Measurements from ENCODE around the gene SUMO2. TPM values are rescaled to one million over a fixed set of nuclear protein-coding genes. Genes with fewer than 3 reads are reported as not detected.

The SUMO2 gene
- total RNA-seq, 3 donors from 2014 or later: 218 to 304 (median 254) TPM

DNA sequence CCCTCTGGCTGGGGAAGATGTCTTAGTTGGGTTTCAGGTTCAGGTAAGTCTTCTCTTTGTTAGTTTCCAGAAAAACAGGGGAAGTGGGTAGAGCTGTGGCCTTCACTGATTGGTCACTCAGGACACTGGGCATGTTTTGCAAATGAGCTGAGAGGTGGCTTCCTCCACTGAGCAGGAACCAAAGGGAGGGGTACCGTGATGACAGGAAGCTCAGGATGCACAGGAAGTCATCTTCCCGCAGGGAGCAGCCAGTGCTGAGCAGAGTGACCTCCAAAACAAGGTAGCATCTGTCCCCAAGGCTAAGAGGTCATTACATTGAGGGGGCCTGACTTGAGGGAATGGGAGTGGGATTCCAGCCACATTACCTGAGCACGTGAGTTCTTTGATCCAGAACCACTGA is 56.8 kb downstream of the SUMO2 start:
- TF ChIP-seq, protein P1, sequence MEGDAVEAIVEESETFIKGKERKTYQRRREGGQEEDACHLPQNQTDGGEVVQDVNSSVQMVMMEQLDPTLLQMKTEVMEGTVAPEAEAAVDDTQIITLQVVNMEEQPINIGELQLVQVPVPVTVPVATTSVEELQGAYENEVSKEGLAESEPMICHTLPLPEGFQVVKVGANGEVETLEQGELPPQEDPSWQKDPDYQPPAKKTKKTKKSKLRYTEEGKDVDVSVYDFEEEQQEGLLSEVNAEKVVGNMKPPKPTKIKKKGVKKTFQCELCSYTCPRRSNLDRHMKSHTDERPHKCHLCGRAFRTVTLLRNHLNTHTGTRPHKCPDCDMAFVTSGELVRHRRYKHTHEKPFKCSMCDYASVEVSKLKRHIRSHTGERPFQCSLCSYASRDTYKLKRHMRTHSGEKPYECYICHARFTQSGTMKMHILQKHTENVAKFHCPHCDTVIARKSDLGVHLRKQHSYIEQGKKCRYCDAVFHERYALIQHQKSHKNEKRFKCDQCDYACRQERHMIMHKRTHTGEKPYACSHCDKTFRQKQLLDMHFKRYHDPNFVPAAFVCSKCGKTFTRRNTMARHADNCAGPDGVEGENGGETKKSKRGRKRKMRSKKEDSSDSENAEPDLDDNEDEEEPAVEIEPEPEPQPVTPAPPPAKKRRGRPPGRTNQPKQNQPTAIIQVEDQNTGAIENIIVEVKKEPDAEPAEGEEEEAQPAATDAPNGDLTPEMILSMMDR (IDR thresholded peaks at IDR 0.05): no peak
- H3K36me3 ChIP-seq (ENCODE audit: low read depth): no peaks in the 10 kb centered on the region
- H3K4me1 ChIP-seq (ENCODE audit: low read depth): peaks cover 56% of the 10 kb centered on the region
- no peak for DNase-seq
- intact Hi-C loops (cut with DNase I, micrococcal nuclease): no loop called here
- ATAC-seq: no peak
- H3K4me3 ChIP-seq: no peak overlapping the region
- H3K9me3 ChIP-seq: no peaks in the 10 kb centered on the region

DNA sequence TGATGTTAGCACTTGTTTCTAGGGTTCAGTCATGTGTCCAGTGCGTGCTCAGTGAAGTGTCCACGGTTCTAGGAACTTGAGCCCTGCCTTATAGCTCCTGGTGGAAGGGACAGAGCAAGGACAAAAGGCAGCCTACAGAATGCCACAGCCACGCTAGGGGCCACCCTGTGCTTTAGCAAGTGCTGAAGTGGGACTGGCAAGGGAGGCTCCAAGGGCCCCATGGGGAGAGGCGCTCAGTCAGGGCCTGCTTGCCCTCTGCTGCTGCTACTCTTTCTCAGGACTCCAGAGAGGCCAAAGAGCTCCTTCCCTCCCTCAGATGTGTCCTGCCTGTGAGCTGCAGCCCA is 58.0 kb downstream of the SUMO2 start:
- H3K9me3 ChIP-seq: no peaks in the 10 kb centered on the region
- H3K4me1 ChIP-seq (ENCODE audit: low read depth): peaks cover 52% of the 10 kb centered on the region
- ATAC-seq: peak; percentile 13
- H3K36me3 ChIP-seq (ENCODE audit: low read depth): no peaks in the 10 kb centered on the region
- no peak overlapping the region for H3K4me3 ChIP-seq
- TF ChIP-seq, protein P1 (IDR thresholded peaks at IDR 0.05): no peak
- intact Hi-C loops (cut with DNase I, micrococcal nuclease): no loop called here
- DNase-seq: peak in 2 of 3 donors; percentile 29 to 49

DNA sequence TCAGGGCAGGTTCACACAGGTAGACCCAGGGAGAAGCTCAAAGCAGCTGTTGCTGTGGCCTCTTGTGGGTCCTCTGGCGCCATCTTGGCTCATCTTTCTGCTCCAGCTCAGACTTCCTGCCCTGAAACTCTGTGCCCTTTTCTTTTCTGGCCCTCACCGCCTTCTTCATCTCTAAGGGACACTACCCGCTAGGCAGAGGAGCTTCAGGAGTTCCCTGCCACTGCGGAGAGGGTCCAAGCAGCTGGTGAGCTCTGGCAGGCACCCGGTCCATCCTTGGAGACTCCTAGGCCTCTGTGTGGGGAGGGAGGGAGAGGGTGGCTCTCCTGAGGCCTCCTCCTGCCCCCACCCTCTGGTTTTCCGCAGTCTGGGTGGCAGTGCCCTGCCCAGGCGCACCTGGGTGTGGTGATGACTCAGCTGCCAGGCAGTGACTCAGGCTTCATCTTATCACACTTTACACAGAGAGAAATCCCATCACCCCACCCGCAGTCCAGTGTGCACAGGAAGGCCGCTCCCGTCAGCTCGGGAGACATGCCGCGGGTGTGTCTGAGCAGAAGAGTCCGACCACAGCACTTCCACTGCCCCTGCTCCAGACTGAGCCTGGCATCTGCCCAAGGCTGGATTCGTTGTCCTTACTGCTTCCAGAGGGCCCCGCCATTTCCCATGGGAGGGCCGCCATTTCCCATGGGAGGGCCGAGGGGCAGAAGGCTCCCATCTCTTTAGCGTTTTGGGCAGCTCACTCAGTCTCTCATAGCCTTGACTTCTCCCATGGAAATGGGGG is 58.5 kb downstream of the SUMO2 start:
- Histone ChIP-seq H3K9me3 (no peaks in the 10 kb centered on the region), H3K4me3 (no peak overlapping the region), H3K4me1 (ENCODE audit: low read depth) (peaks cover 53% of the 10 kb centered on the region), H3K36me3 (ENCODE audit: low read depth) (no peaks in the 10 kb centered on the region)
- intact Hi-C loops (cut with DNase I, micrococcal nuclease): no loop called here
- ATAC-seq (peak; percentile 92), DNase-seq (peak; percentile 93 to 97 (median 95))
- TF ChIP-seq, protein P1 (IDR thresholded peaks at IDR 0.05): no peak

DNA sequence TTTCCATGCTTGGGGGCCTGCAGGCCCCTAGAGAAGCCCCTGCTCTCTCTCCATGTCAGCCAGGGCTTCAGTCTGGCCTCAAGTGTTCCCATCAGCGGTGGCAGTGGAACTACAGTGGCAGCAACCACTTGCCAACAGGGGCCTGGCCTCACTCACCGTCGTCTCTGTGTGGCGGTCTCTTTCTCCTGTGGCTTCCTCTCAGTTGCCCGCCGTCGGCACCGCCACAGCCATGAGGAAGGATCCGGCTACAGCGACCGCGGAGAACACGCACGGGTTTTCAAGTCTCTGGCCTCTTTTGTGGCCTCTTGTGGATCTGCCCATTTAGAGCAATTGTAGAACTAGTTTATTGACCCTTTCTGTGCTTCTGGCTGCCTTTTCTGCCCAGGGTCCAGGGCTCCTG is 64.5 kb downstream of the SUMO2 start:
- intact Hi-C loops (cut with DNase I, micrococcal nuclease): loop anchor here in 1 of 2 donors (10.0 kb wide), 1 partner anchor 56 kb away; no protein-coding TSS in a partner anchor
- Histone ChIP-seq H3K4me1 (ENCODE audit: low read depth) (peaks cover 42% of the 10 kb centered on the region), H3K9me3 (no peaks in the 10 kb centered on the region), H3K4me3 (no peak overlapping the region), H3K36me3 (ENCODE audit: low read depth) (no peaks in the 10 kb centered on the region)
- TF ChIP-seq, protein P1 (IDR thresholded peaks at IDR 0.05): no peak
- ATAC-seq (no peak), DNase-seq (no peak)

DNA sequence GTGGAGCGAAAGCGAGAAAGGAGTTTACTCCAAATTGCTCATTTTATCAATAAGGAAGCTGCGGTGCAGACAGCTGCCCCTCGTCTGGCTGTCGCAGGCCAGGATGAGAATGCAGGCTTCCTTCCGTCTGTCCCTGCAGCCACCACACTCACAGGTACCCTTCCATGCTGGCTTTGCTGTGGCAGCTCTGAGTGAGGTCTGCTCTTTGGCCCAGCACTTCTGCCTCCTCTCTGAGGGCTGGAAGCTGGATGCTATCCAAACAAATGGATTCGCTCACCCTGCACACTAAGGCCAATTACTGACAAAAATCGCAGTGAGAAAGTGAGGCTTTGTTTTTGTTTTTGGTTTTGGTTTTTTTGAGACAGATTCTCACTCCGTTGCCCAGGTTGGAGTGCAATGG is 66.0 kb downstream of the SUMO2 start:
- no peaks in the 10 kb centered on the region for H3K9me3 ChIP-seq
- DNase-seq: no peak
- TF ChIP-seq, protein P1 (IDR thresholded peaks at IDR 0.05): no peak
- H3K4me1 ChIP-seq (ENCODE audit: low read depth): peaks cover 40% of the 10 kb centered on the region
- no peak for ATAC-seq
- intact Hi-C loops (cut with DNase I, micrococcal nuclease): loop anchor here in 1 of 2 donors (10.0 kb wide), 1 partner anchor 58 kb away; no protein-coding TSS in a partner anchor
- no peak overlapping the region for H3K4me3 ChIP-seq
- no peaks in the 10 kb centered on the region for H3K36me3 ChIP-seq (ENCODE audit: low read depth)

Other genes starting within 250 kb of the SUMO2 start
- 1 to 10 TPM in 2 of 3 donors, under 1 TPM in 1; 0.38 to 2.8 (median 1.5) TPM for gene OTOP3, start 247.1 kb downstream of the SUMO2 start, total RNA-seq
- 10 to 100 TPM; 29.9 to 56.9 (median 47.4) TPM for gene HID1, start 210.2 kb downstream of the SUMO2 start, total RNA-seq
- 10 to 100 TPM in 1 of 3 donors, 1 to 10 TPM in 2; 2.2 to 14.0 (median 3.1) TPM for gene CDR2L, start 195.3 kb downstream of the SUMO2 start, total RNA-seq
- gene MRPL58, start 170.3 kb downstream of the SUMO2 start, total RNA-seq: 10 to 100 TPM; 24.7 to 32.9 (median 25.4) TPM
- 100 to 1,000 TPM; 292 to 362 (median 338) TPM for gene ATP5PD, start 136.0 kb downstream of the SUMO2 start, total RNA-seq
- gene KCTD2, start 135.7 kb downstream of the SUMO2 start, total RNA-seq: 10 to 100 TPM; 19.1 to 30.0 (median 21.2) TPM
- 10 to 100 TPM; 18.2 to 58.8 (median 26.4) TPM for gene SLC16A5, start 95.0 kb downstream of the SUMO2 start, total RNA-seq
- gene ARMC7, start 73.0 kb downstream of the SUMO2 start, total RNA-seq: 10 to 100 TPM; 16.7 to 24.3 (median 18.3) TPM
- 10 to 100 TPM; 57.2 to 97.6 (median 75.4) TPM for gene NT5C, start 51.2 kb downstream of the SUMO2 start, total RNA-seq
- gene JPT1, start 28.4 kb downstream of the SUMO2 start, total RNA-seq: 100 to 1,000 TPM; 105 to 314 (median 209) TPM
- gene NUP85, start 22.7 kb upstream of the SUMO2 start, total RNA-seq: 10 to 100 TPM; 48.4 to 63.4 (median 62.2) TPM
- gene GGA3, start 78.6 kb upstream of the SUMO2 start, total RNA-seq: 10 to 100 TPM; 45.3 to 54.8 (median 49.3) TPM
- 10 to 100 TPM; 46.4 to 64.8 (median 59.5) TPM for gene MRPS7, start 78.9 kb upstream of the SUMO2 start, total RNA-seq
- gene MIF4GD, start 88.3 kb upstream of the SUMO2 start, total RNA-seq: 10 to 100 TPM; 17.3 to 21.4 (median 19.1) TPM
- 10 to 100 TPM; 15.5 to 20.0 (median 15.6) TPM for gene SLC25A19, start 106.5 kb upstream of the SUMO2 start, total RNA-seq
- gene GRB2, start 222.7 kb upstream of the SUMO2 start, total RNA-seq: 100 to 1,000 TPM in 2 of 3 donors, 10 to 100 TPM in 1; 97.8 to 116 (median 102) TPM

Measured in mucosa of descending colon (tissue), 3 donors.